GM18502 (cell line): ENCODE data around the gene GANAB.
"Not testable (repeated sequence)": the region's sequence is repeated elsewhere in the genome, so short reads cannot be mapped to it uniquely, and the experiment has no call there.

Experiments used
- ATAC-seq: cut with Tn5 transposase; IDR thresholded peaks from one replicate; pipeline ENCODE4 v1.9.1; 2021; ENCODE audit warnings: mild to moderate bottlenecking; ENCODE audit not compliant: unreplicated experiment, poor library complexity

The GANAB gene

GRCh38 chr11:62603072-62603408 is 43.4 kb downstream of the GANAB start:
- ATAC-seq: no peak

DNA sequence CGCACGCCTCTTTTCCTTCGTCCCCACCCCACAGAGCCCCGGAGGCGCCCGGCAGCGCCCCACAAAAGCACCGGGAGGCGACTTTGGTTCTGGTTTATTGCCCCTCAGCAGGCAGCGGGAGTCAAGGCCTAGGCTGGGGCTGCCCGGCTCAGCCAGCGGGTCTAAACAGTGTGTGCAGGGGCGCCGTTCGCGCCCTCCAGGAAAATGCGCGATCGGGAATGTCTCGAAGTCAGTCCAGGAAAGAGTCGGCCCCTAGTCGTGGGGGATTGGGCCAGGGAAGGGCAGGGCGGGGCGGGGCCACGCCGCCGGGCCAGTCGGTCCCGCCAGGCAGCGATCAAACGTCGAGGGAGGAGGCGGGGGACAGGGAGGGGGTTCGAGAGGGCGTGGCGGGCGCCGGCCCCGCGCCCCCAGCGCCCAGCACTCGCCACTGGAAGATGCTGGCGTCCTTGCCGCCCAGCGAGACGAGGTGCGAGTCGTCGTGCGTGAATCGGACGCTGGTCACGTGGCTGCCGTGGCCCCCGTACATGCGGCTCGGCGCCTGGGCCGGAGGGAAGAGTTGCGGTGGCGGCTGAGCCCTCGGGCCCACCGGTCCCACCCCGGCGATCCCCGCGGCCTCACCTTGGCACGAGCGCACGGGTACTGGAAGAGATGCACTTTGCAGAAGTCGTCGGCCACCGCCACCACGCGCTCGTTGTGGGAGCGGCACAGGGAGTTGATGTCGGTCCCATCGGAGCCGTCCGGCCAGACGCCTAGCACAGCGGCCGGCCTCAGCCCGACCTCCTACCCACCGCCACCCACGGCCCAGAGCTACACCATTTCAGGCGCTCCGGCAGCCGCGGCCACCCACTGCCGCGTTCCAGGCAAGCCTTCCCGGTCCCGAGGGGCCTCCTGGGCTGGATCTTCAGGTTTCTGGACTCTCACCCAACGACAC is 44.0 kb downstream of the GANAB start:
- no peak for ATAC-seq

DNA sequence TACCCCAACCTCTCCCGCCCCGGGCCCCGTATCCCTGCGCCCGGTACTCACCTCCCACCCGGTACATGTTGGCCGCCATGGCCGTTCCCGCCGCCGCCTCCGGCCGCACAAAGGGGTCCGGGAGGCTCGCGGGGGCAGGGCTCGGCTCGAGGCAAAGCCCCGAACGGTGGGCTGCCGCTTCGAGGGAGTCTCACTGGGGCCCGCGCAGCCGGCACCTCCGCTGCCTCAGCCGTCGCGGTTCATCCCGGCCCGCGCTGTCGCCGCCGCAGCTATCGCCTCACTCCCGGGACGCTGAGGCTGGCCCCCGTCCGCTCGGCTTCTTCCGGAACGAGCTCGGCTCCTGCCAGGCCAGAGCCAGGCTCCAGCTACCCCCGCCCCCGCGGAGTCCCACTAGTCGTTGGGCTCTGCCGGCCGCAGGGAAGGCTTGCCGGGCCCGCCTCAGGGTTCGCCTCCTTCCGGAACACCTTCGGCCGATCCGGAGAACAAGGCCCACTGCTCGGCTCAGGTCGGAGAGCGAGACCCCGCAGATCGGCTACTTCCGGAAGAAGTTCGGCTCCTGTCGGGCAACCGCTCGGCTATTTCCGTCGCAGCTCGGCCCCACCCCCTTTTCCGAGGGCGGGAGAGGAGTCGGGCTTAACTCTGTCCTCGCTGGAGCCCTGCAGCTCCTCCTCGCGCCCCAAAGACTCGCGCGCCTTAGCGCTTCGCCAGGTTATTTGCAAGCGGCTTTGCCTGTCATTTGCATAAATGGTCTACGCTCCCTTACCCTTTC is 44.9 kb downstream of the GANAB start, which contains the start of gene MTA2:
Gene MTA2, minus strand, starts transcription at position 494 of the 769 bp plus-strand sequence. Its CDS starts 415 bp downstream, at position 79.
- ATAC-seq: peak; percentile 77

- ATAC-seq: peak; percentile 14
Measured at GRCh38 chr11:62601122-62601371, 45.4 kb downstream of the GANAB start.

GRCh38 chr11:62600367-62601121 is 45.9 kb downstream of the GANAB start:
- no peak for ATAC-seq

DNA sequence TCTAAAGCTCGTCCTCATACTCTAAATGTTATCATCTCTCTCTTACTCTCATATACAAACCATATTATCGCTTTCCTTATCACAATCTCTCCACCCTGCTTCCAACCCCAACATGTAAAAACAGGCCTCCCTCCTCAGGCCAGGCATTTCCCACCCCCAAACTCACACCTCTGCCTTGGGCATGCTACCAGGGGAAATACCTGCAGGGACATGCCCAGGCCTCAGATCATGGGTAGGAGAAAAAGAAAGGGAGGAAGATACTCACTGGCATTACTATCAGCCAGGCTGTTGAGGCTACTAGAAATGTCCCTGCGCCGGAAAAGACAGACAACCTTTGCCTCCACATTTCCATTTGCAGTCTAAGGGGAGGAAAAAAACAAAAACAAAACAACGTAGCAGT is 46.5 kb downstream of the GANAB start:
- ATAC-seq: no peak

DNA sequence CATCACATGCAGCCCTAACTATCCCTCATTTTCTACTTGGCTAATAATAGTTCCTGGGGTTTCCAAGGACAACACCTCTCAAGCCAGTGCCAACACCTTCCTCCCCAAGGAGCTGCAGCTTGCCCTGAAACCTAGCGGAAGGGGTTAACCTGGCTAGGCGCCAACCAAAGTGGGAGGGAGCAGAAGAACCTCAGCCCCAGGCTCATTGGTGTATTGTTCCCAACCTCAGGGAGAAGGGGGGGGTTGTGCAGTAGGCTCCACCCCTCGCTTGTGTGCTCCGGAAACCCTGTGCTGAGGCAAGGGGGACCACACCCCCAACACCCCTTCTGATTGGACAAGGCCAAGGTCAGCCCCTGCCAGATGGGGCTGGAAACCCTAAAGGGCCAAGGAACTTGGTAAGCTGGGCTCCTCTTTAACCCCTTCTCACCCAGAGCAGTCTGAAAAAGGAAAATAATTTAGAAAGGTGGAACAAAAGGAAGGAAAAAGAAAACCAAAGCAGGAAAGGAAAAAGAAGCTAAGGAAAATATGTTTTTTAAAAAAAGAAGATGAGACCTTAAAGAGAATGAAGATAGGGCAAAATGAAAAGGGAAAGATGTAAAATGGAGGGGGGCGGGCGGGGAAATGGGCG is 47.2 kb downstream of the GANAB start:
- peak; percentile 59 for ATAC-seq

DNA sequence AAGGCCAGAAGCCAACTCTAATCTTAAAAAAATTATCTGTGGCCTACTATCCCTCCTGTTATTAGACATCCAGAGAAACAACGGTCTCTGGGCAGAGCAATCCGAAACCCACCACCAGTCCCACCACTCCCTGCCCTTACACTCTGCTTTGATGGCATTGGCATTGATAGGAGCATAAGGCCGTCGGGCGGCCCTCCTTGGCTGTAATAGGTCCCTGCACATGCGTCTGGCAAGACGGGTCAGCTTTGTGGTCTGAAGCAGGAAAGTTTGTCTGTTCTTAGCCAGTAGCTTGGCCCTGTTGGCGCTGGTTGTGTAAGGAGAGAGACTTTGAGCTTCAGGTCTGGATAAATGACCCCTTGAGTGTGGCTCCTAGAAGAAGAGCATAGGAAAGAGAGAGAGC is 51.3 kb downstream of the GANAB start:
- no peak for ATAC-seq

GRCh38 chr11:62593434-62594044 is 52.9 kb downstream of the GANAB start:
- ATAC-seq: no peak

DNA sequence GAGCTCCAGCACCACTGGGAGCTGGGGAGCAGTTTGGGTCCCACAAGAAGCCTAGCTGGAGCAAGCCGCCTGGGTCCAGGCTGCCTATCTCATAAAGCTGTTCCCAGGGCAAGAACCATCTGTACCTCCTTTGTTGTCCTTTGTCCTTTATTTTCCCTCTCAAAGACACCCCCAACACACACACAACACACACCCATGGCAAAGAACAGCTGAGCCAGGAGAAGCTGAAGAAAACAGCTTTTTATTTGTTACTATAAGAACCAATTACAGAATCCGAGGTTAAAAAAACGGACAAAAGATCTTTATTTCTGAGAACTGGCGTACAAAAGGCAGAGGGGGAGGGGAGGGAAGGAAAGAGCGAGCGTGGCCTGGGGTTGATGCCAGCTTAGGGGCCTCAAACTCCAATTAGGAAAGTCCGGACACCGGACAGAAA is 53.4 kb downstream of the GANAB start:
- no peak for ATAC-seq

DNA sequence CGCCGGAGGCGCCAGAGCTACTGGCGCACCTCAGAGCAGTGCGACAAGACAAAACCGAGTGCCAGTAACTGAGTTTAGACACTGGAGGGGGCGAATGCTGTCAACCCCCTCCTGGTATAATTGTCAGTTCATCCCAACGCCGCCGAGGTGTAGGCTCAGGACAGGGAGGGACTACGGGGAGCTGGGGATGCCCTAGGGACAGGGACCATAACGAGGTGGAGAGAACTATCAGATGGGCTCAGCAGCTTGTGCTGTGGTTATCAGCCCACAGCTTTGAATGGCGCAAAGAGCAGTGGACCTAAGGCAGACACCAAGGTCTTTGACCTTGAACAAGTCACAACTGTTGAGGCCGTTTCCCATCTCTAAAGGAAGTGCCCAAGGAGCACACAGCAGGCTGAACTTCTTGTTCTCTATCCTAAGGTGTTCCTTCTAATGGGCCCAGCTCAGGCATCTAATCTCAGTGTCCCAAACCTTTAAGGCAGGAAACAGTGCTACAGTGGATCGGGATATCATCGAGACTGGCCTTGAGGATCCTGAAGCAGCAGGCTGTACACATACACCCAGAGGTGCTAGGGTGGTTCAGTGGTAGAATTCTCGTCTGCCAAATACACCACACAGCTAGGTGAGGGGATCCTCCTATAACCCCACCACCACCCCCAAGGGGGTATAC is 54.1 kb downstream of the GANAB start:
- no peak for ATAC-seq

GRCh38 chr11:62591448-62592145 is 54.8 kb downstream of the GANAB start, which contains the start of gene TUT1:
TSS of gene TUT1 (minus strand) at chr11:62591523. CDS start at chr11:62591485, 38 bp downstream.
- peak; percentile 86 for ATAC-seq

DNA sequence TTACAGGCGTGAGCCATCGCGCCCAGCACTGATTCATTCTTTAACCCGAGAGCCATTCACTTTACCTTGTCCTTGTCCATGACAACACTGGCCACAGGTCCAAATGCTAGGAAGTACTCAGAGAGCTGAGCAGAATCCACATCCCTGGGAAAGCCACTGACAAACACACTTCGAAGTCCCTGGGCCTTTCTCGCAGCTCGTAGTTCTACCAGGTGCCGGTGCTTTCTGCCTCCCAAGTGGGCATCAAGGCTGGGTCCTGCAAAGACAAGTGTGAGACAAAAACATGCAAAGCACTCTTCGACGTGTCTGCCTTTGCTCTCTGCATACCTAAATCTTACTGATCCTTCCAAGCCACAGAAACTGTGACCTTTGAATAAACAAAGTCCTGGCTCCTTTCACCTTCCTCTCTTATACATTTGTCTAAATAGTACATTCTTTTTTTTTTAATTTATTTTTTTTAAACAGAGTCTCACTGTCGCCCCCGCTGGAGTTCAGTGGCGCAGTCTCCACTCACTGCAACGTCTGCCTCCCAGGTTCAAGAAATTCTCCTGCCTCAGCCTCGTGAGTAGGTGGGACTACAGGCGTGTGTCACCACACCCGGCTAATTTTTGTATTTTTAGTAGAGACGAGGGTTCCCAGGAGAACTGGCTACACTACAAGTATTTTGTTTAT is 57.3 kb downstream of the GANAB start:
- ATAC-seq: no peak

GRCh38 chr11:62585356-62585755 is 61.1 kb downstream of the GANAB start:
- not testable (repeated sequence) for ATAC-seq

- ATAC-seq: not testable (repeated sequence)
Measured at GRCh38 chr11:62581735-62582134, 64.7 kb downstream of the GANAB start.

GRCh38 chr11:62580959-62581715 is 65.3 kb downstream of the GANAB start:
- ATAC-seq: no peak

DNA sequence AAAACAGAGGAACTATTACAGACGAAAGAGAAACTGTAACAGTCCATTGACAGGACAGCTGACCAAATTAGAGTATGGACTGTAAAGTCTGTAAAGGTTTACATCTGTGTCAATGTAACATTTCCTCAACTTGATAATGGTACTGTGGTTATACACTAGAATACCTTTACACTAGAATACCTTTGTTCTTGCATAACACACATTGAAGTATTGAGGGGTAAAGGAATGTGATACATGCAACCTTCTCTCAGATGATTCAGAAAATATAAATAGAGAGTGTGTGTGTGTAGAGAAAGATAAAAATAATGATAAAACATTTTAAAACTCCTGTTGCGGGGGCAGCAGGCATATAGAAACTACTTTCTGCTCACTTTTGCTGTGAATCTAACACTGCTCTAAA is 67.2 kb downstream of the GANAB start:
- ATAC-seq: no peak

- no peak for ATAC-seq
Measured at GRCh38 chr11:62578541-62578940, 67.9 kb downstream of the GANAB start.
